Ovary (tissue), 3 donors: ENCODE results near the gene CEP83.

Experiments
- EP300 ChIP-seq: sonication (generic); formaldehyde crosslinking; IDR thresholded peaks from one replicate; pipeline ENCODE4 v1.6.1; 2017; ENCODE audit warnings: antibody characterized with exemption
- POLR2A ChIP-seq: fragments of 450-650 bp; IDR thresholded peaks from one replicate; pipeline ENCODE4 v1.6.1; 2017; ENCODE audit warnings: antibody characterized with exemption, mild to moderate bottlenecking, moderate library complexity
- TF ChIP-seq, protein P1 (sequence below), 3 donors: fragments of 450-650 bp in 2 of 3; fragments of 200-600 bp in 1 of 3; IDR thresholded peaks; one replicate each; pipeline versions ENCODE4 v1.5.1 to v1.8.0; 2016 to 2022; ENCODE audit warnings: antibody characterized with exemption in 3 of 3, mild to moderate bottlenecking in 1 of 3
- donor health status: DM: no; HTN: no; CAD: no.

GRCh38 chr12:94284859-94285258, 174.8 kb downstream of the CEP83 start:
- TF ChIP-seq, protein P1, sequence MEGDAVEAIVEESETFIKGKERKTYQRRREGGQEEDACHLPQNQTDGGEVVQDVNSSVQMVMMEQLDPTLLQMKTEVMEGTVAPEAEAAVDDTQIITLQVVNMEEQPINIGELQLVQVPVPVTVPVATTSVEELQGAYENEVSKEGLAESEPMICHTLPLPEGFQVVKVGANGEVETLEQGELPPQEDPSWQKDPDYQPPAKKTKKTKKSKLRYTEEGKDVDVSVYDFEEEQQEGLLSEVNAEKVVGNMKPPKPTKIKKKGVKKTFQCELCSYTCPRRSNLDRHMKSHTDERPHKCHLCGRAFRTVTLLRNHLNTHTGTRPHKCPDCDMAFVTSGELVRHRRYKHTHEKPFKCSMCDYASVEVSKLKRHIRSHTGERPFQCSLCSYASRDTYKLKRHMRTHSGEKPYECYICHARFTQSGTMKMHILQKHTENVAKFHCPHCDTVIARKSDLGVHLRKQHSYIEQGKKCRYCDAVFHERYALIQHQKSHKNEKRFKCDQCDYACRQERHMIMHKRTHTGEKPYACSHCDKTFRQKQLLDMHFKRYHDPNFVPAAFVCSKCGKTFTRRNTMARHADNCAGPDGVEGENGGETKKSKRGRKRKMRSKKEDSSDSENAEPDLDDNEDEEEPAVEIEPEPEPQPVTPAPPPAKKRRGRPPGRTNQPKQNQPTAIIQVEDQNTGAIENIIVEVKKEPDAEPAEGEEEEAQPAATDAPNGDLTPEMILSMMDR (IDR thresholded peaks at IDR 0.05) = no peak
- no peak for TF ChIP-seq POLR2A
- TF ChIP-seq EP300 = no peak
